H1 (cell line): ENCODE measurements around the gene LRRC4C. TPM values are rescaled to one million over a fixed set of nuclear protein-coding genes. Genes with fewer than 3 reads are reported as not detected.

ENCODE experiments used
- CHD7 ChIP-seq: fragments of 300-600 bp; sonication (generic); IDR thresholded peaks from 2 replicates; pipeline ENCODE4 v1.7.1; 2012; ENCODE audit warnings: low read length, moderate library complexity, mild to moderate bottlenecking, inconsistent platforms; ENCODE audit not compliant: insufficient replicate concordance
- CTCF ChIP-seq, 3 experiments: IDR thresholded peaks; 1 replicate in 2 of 3; 2 replicates in 1 of 3; pipeline versions ENCODE4 v1.5.1 to v1.6.1; 2011; ENCODE audit warnings: low read length in 3 of 3, mild to moderate bottlenecking in 3 of 3, inconsistent platforms in 2 of 3, low read depth in 1 of 3, moderate library complexity in 1 of 3; ENCODE audit not compliant: insufficient read depth in 1 of 3; ENCODE audit errors: control extremely low read depth in 1 of 3
- HDAC6 ChIP-seq: IDR thresholded peaks from one replicate; pipeline ENCODE4 v1.7.1; 2012; ENCODE audit warnings: low read depth, mild to moderate bottlenecking, inconsistent platforms, low read length, moderate library complexity
- polyA plus RNA-seq, 7 experiments: library from polyadenylated mRNA; depleted of rRNA in 3 of 7; stranded (reverse) in 5 of 7; unstranded in 2 of 7; fragments of >200 nt in 5 of 7; fragments of 200-250 nt in 2 of 7; gene quantifications; 1 replicate in 5 of 7; 2 replicates in 1 of 7; 4 replicates in 1 of 7; pipeline versions ENCODE4 v1.2.1 to v1.2.3, GENCODE V29; 2011 to 2013; ENCODE audit warnings: missing spikeins in 2 of 7, mixed read lengths in 2 of 7
- total RNA-seq: library from RNA; stranded (reverse); fragmentation: NEBNext Ultra II Directional; extraction: Animal tissue kit (Norgen Biotek cat#: 25700); gene quantifications from 2 replicates; pipeline ENCODE4 v1.2.1, GENCODE V29; 2021

Gene LRRC4C
- total and polyA plus RNA-seq, 2 of the 8 experiments (the other 6 are each of a cell fraction or from before 2014, with no cell fraction given) = 0.23 to 2.2 TPM

GRCh38 chr11:41281131-41281742, 178.2 kb downstream of the LRRC4C start (continued):
- TF ChIP-seq CHD7 = no peak
- TF ChIP-seq CTCF (IDR thresholded peaks at IDR 0.05; ENCODE audit: control extremely low read depth in 1 of 3, insufficient read depth in 1 of 3, low read depth in 1 of 3, low read length in 3 of 3) = no peak
- no peak for TF ChIP-seq HDAC6
- TF ChIP-seq, all 59 proteins: peak for 0
